Sigmoid colon (tissue), 4 donors: ENCODE results near the gene MEFV.

Source experiments
- EP300 ChIP-seq, 4 donors: sonication (generic); formaldehyde crosslinking; IDR thresholded peaks; one replicate each; pipeline ENCODE4 v1.6.1; 2017; ENCODE audit warnings: antibody characterized with exemption in 4 of 4
- POLR2A ChIP-seq, 2 donors: fragments of 450-650 bp; IDR thresholded peaks; one replicate each; pipeline ENCODE4 v1.6.1; 2016; ENCODE audit warnings: antibody characterized with exemption in 2 of 2, mild to moderate bottlenecking in 2 of 2, moderate library complexity in 2 of 2
- POLR2AphosphoS5 ChIP-seq, 4 donors: sonication (generic); formaldehyde crosslinking; IDR thresholded peaks; one replicate each; pipeline ENCODE4 v1.6.1; 2017; ENCODE audit warnings: antibody characterized with exemption in 4 of 4
- TF ChIP-seq, protein P1 (sequence below), 4 experiments: fragments of 450-650 bp in 3 of 4; fragments of 200-600 bp in 1 of 4; IDR thresholded peaks; one replicate each; pipeline ENCODE4 v1.5.1; 2016 to 2019; ENCODE audit warnings: antibody characterized with exemption in 4 of 4, mild to moderate bottlenecking in 3 of 4, moderate library complexity in 2 of 4

DNA sequence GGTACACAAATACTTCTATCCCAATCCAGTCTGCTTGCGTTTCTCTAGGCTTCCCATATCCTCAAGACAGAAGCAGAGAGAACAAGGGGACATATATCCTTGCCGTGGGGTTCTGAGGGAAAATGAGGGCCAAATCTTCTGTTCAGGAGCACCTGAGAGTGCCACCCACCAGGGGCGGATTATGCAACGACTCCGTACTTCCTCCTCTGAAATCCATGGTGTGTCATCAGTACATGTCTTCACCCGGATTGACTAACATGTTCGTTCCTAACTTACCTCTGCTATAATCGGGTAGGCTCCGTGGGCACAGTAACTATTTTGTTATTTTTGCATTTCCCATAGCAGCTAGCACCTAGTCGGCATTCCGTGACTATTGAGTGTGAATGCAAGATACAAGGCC, 13.7 kb downstream of the MEFV start:
- no peak for TF ChIP-seq POLR2A (IDR thresholded peaks at IDR 0.05)
- TF ChIP-seq, protein P1, sequence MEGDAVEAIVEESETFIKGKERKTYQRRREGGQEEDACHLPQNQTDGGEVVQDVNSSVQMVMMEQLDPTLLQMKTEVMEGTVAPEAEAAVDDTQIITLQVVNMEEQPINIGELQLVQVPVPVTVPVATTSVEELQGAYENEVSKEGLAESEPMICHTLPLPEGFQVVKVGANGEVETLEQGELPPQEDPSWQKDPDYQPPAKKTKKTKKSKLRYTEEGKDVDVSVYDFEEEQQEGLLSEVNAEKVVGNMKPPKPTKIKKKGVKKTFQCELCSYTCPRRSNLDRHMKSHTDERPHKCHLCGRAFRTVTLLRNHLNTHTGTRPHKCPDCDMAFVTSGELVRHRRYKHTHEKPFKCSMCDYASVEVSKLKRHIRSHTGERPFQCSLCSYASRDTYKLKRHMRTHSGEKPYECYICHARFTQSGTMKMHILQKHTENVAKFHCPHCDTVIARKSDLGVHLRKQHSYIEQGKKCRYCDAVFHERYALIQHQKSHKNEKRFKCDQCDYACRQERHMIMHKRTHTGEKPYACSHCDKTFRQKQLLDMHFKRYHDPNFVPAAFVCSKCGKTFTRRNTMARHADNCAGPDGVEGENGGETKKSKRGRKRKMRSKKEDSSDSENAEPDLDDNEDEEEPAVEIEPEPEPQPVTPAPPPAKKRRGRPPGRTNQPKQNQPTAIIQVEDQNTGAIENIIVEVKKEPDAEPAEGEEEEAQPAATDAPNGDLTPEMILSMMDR (IDR thresholded peaks at IDR 0.05), result no peak
- TF ChIP-seq POLR2AphosphoS5 (IDR thresholded peaks at IDR 0.05), result no peak
- TF ChIP-seq EP300 (IDR thresholded peaks at IDR 0.05), result no peak
